Activated naive CD8-positive, alpha-beta T cell treated with anti-CD3 and anti-CD28 coated beads for 36 hours (primary cell): ENCODE data around the gene IGLL5. TPM values are rescaled to one million over a fixed set of nuclear protein-coding genes. Genes with fewer than 3 reads are reported as not detected.

ENCODE experiments used
- DNase-seq: peaks from one replicate; pipeline ENCODE4 v3.0.0; 2021
- H3K27ac Mint-ChIP-seq: one replicate; pipeline ENCODE4 v1.8.0; 2022; ENCODE audit warnings: mild to moderate bottlenecking, moderate library complexity, mixed read lengths
- H3K27me3 Mint-ChIP-seq: one replicate; pipeline ENCODE4 v1.8.0; 2022; ENCODE audit warnings: mild to moderate bottlenecking, mixed read lengths
- H3K36me3 Mint-ChIP-seq: one replicate; pipeline ENCODE4 v1.8.0; 2021; ENCODE audit warnings: mild to moderate bottlenecking, mixed read lengths
- H3K4me1 Mint-ChIP-seq: one replicate; pipeline ENCODE4 v1.8.0; 2021; ENCODE audit warnings: mixed read lengths
- H3K4me3 Mint-ChIP-seq: one replicate; pipeline ENCODE4 v1.8.0; 2022; ENCODE audit warnings: mild to moderate bottlenecking, moderate library complexity, mixed read lengths
- H3K9me3 Mint-ChIP-seq: one replicate; pipeline ENCODE4 v1.8.0; 2022; ENCODE audit warnings: mixed read lengths
- total RNA-seq, 2 experiments: library from RNA; stranded (reverse); gene quantifications; one replicate each; pipeline ENCODE4 v1.2.3, GENCODE V29; 2021

IGLL5 gene
- under 1 TPM; 0.62 to 0.93 TPM for total RNA-seq

DNA sequence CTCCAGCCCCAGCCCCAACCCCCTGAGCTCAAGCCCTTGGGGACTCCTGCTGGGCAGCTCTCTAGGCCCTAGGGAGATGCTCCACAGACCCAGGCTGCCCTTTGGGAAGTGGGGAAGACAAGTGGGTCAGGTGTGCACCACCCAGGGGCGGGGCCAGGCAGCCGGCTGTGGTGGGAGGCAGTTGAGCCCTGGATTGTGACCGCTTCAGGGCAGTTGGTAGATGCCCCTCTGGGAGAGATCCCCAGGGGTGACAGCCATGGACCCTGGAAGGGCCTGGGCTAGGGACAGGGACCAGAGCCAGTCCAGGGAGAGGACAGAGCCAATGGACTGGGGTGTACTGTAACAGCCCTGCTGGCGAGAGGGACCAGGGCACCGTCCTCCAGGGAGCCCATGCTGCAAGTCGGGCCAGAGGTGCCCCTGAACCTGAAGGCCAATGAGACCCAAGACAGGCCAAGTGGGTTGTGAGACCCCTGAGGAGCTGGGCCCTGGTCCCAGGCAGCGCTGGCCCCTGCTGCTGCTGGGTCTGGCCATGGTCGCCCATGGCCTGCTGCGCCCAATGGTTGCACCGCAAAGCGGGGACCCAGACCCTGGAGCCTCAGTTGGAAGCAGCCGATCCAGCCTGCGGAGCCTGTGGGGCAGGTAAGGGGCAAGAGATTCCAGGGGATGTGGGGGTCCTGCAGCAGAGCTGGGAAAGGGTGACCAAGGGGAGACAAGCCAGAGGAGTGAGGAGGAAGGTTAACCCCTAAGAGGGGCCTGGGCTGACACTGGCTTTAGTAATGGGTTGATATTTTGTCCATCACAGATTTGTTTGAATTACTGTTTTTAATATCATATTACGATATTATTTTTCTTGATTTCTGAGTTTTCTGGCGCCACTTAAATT is at the start of gene IGLL5:
Gene IGLL5 (plus strand): TSS at position 196 of the 883 bp plus-strand sequence. CDS start 238 bp downstream, at position 434.
- H3K4me1 Mint-ChIP-seq: peaks cover 21% of the 10 kb centered on the region
- peak within 1 kb of the TSS; percentile 38 for H3K4me3 Mint-ChIP-seq
- no peaks in the 10 kb centered on the region for H3K36me3 Mint-ChIP-seq
- no peaks in the 10 kb centered on the region for H3K9me3 Mint-ChIP-seq
- no peak for DNase-seq
- peaks cover 31% of the 10 kb centered on the region for H3K27me3 Mint-ChIP-seq
- no peak within 1 kb of the TSS for H3K27ac Mint-ChIP-seq

- Mint-ChIP-seq H3K27ac (no peak overlapping the region), H3K27me3 (no peaks in the 10 kb centered on the region), H3K9me3 (no peaks in the 10 kb centered on the region), H3K36me3 (no peaks in the 10 kb centered on the region), H3K4me1 (peaks cover 10% of the 10 kb centered on the region), H3K4me3 (no peak overlapping the region)
- no peak for DNase-seq
Measured at GRCh38 chr22:22838148-22838786, 49.3 kb upstream of the IGLL5 start.

GRCh38 chr22:22839570-22840314 is 47.9 kb upstream of the IGLL5 start:
- H3K9me3 Mint-ChIP-seq: no peaks in the 10 kb centered on the region
- H3K4me1 Mint-ChIP-seq: peaks cover 17% of the 10 kb centered on the region
- no peaks in the 10 kb centered on the region for H3K27me3 Mint-ChIP-seq
- no peak for DNase-seq
- no peak overlapping the region for H3K27ac Mint-ChIP-seq
- no peak overlapping the region for H3K4me3 Mint-ChIP-seq
- no peaks in the 10 kb centered on the region for H3K36me3 Mint-ChIP-seq

- Mint-ChIP-seq H3K36me3 (no peaks in the 10 kb centered on the region), H3K9me3 (no peaks in the 10 kb centered on the region), H3K4me1 (peaks cover 21% of the 10 kb centered on the region), H3K27me3 (no peaks in the 10 kb centered on the region), H3K27ac (no peak overlapping the region), H3K4me3 (no peak overlapping the region)
- no peak for DNase-seq
Measured at GRCh38 chr22:22840780-22841179, 46.8 kb upstream of the IGLL5 start.

DNA sequence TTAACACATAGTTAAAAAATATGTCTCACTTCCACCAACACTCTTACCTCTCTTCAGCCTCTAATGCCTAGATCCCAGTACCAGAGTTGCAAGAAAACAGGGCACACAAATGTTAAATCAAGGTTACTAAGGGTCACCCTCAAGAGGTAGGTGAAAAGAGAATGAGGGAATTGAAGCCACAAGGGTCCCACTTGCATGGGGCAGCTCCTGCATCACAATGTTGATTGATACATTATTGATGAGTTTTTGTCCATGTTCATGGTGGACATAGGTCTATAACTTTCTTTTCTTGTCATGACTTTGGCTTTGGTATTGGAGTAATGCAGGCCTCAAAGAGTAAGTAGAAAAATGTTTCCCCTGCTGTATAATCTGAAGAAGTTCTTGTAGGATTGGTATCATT is 46.0 kb upstream of the IGLL5 start:
- Mint-ChIP-seq H3K36me3 (no peaks in the 10 kb centered on the region), H3K27ac (no peak overlapping the region), H3K4me1 (peaks cover 23% of the 10 kb centered on the region), H3K27me3 (no peaks in the 10 kb centered on the region), H3K4me3 (no peak overlapping the region), H3K9me3 (no peaks in the 10 kb centered on the region)
- no peak for DNase-seq

GRCh38 chr22:22842085-22842484 is 45.5 kb upstream of the IGLL5 start:
- no peak overlapping the region for H3K4me3 Mint-ChIP-seq
- no peak for DNase-seq
- H3K9me3 Mint-ChIP-seq: no peaks in the 10 kb centered on the region
- H3K4me1 Mint-ChIP-seq: peaks cover 23% of the 10 kb centered on the region
- H3K27ac Mint-ChIP-seq: no peak overlapping the region
- H3K27me3 Mint-ChIP-seq: no peaks in the 10 kb centered on the region
- H3K36me3 Mint-ChIP-seq: no peaks in the 10 kb centered on the region

- H3K4me3 Mint-ChIP-seq: no peak overlapping the region
- H3K9me3 Mint-ChIP-seq: no peaks in the 10 kb centered on the region
- no peaks in the 10 kb centered on the region for H3K27me3 Mint-ChIP-seq
Measured at GRCh38 chr22:22843848-22844247, 43.8 kb upstream of the IGLL5 start.

GRCh38 chr22:22847241-22847640 is 40.4 kb upstream of the IGLL5 start:
- Mint-ChIP-seq H3K36me3 (no peaks in the 10 kb centered on the region), H3K4me3 (no peak overlapping the region), H3K9me3 (no peaks in the 10 kb centered on the region), H3K27me3 (no peaks in the 10 kb centered on the region), H3K4me1 (peaks cover 17% of the 10 kb centered on the region), H3K27ac (no peak overlapping the region)
- DNase-seq: no peak

More at GRCh38 chr22:22843848-22844247, 43.8 kb upstream of the IGLL5 start:
- H3K36me3 Mint-ChIP-seq: no peaks in the 10 kb centered on the region
- no peak overlapping the region for H3K27ac Mint-ChIP-seq
- peaks cover 17% of the 10 kb centered on the region for H3K4me1 Mint-ChIP-seq
- DNase-seq: no peak

- Mint-ChIP-seq H3K27ac (no peak overlapping the region), H3K9me3 (no peaks in the 10 kb centered on the region), H3K27me3 (no peaks in the 10 kb centered on the region), H3K4me3 (no peak overlapping the region), H3K4me1 (peaks cover 17% of the 10 kb centered on the region), H3K36me3 (no peaks in the 10 kb centered on the region)
- peak; percentile 67 for DNase-seq
Measured at GRCh38 chr22:22848364-22848866, 39.2 kb upstream of the IGLL5 start.

- Mint-ChIP-seq H3K9me3 (no peaks in the 10 kb centered on the region), H3K27ac (no peak overlapping the region), H3K4me3 (no peak overlapping the region), H3K27me3 (no peaks in the 10 kb centered on the region), H3K36me3 (no peaks in the 10 kb centered on the region), H3K4me1 (peaks cover 9% of the 10 kb centered on the region)
- no peak for DNase-seq
Measured at GRCh38 chr22:22849640-22850610, 37.7 kb upstream of the IGLL5 start.

DNA sequence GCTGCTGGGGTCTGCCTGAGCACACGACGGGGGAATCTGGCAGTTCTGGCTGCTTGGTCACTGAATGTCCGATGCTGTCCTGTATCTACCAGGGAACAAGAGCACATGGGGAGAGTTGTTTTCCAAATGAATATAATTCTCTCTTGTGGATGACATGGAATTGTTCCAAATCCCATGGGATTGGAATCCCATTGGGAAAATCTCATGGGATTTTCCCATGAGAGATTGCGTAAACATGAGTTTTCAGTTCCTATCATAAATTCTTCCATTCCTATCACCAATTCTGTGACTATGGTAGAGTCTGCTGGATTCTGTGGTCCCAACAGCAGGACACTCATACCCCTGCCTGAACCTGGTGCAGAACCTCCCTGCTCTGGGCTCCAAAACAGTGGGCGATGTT is 35.6 kb upstream of the IGLL5 start:
- Mint-ChIP-seq H3K4me1 (peaks cover 10% of the 10 kb centered on the region), H3K36me3 (no peaks in the 10 kb centered on the region), H3K4me3 (no peak overlapping the region), H3K27me3 (no peaks in the 10 kb centered on the region), H3K9me3 (no peaks in the 10 kb centered on the region), H3K27ac (no peak overlapping the region)
- DNase-seq: no peak

GRCh38 chr22:22853713-22854112 is 33.9 kb upstream of the IGLL5 start:
- Mint-ChIP-seq H3K4me3 (no peak overlapping the region), H3K9me3 (no peaks in the 10 kb centered on the region), H3K36me3 (no peaks in the 10 kb centered on the region), H3K27me3 (no peaks in the 10 kb centered on the region), H3K4me1 (peaks cover 11% of the 10 kb centered on the region), H3K27ac (no peak overlapping the region)
- DNase-seq: no peak

- no peak overlapping the region for H3K27ac Mint-ChIP-seq
- H3K4me1 Mint-ChIP-seq: peaks cover 11% of the 10 kb centered on the region
- no peaks in the 10 kb centered on the region for H3K9me3 Mint-ChIP-seq
- no peaks in the 10 kb centered on the region for H3K27me3 Mint-ChIP-seq
- no peak overlapping the region for H3K4me3 Mint-ChIP-seq
- no peaks in the 10 kb centered on the region for H3K36me3 Mint-ChIP-seq
- DNase-seq: no peak
Measured at GRCh38 chr22:22854466-22854865, 33.1 kb upstream of the IGLL5 start.

DNA sequence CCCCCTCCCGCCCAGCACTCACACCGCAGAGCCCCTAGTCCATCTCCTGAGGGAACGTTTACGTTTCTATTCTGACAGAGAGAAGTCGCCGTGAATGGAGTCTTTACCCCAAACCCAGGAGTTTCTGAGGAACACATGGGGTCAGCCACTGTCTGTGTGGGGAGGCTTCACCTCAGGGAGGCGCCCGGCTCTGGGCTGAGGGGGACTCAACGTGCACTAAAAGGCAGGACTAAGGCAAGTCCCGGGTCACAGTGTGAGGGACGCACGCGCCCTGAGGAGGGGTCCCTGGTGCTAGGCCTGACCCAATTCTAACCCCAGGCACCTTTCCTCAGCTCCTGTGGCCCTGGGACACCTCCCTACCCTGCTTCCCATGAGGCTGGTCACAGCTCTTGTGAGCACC is 32.5 kb upstream of the IGLL5 start:
- peaks cover 11% of the 10 kb centered on the region for H3K4me1 Mint-ChIP-seq
- H3K27ac Mint-ChIP-seq: no peak overlapping the region
- no peak overlapping the region for H3K4me3 Mint-ChIP-seq
- no peak for DNase-seq
- no peaks in the 10 kb centered on the region for H3K27me3 Mint-ChIP-seq
- no peaks in the 10 kb centered on the region for H3K9me3 Mint-ChIP-seq
- no peaks in the 10 kb centered on the region for H3K36me3 Mint-ChIP-seq
